NCI-H345 treated with DMSO at 0.1 percent for 48 hours (cell line): ENCODE results near the gene HLA-DMA.

Experiments used
- DNase-seq: peaks from one replicate; lab custom pipeline; 2025; ENCODE audit not compliant: unreplicated experiment; lab: John Stamatoyannopoulos, UW

HLA-DMA gene

DNA sequence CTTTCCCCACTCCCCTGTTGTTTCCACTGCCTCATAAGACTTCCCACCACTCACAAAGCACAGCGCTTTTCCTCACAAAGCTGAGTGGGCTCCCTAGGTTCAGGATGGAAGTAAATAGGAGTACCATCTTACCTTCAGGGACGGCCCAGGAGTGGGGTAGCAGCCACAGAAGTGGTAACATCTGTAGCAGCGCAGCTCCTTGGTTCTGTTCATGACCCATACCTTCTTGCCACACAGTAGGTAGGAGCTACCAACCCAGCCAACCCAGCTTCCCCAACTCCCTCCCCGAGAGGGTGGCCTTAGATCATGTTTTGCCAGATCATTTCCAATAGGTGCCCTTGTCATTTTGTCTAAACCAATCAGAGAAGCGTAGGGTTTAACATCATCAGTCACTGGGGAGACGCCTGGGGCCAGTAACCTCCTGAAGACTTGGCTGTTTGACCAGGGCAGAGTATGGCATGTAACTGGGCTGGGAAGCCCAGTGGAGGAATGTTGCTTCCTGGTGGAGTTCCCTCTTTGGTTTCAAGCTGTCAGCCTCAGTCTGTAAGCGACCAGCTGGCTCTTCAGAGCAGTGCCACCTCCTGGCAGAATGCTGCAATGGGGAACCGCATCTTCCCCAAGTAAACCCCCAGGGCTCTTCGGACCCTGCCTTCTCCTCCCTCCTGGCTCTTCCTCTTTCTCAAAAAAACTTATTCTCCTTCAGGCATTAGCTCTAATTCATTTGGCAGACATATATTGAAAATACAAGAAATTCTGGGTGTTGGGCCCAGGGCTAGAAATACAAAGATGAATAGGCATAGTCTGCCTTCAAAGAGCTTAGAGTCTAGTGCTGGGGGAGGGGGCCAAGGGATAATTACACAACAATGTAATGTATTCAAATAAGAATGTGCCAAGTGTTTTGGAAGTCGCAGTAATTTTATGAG lies at the start of gene HLA-DMA:
Gene HLA-DMA, minus strand, starts transcription at position 281 of the 923 bp plus-strand sequence. Its CDS starts 61 bp downstream, at position 220.
- no peak for DNase-seq

DNA sequence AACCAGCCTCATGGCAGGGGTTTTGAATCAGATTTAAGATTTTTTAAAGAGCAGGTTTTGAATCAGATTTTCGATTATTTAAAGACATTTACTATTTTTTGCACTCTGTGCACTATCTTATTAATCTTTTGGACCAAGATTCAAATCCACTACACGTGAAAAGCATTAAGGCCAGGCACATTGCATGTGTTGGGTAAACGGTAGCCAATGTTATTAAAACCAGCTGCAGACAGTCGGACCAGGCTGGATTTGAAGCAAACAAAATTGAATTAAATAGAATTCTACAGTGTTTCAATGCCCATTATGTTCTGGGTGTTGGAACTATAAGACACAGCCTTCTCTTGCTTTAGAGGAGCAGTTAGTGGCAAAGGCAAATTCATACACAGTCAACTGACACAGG lies 48.8 kb upstream of the HLA-DMA start:
- DNase-seq = no peak

DNA sequence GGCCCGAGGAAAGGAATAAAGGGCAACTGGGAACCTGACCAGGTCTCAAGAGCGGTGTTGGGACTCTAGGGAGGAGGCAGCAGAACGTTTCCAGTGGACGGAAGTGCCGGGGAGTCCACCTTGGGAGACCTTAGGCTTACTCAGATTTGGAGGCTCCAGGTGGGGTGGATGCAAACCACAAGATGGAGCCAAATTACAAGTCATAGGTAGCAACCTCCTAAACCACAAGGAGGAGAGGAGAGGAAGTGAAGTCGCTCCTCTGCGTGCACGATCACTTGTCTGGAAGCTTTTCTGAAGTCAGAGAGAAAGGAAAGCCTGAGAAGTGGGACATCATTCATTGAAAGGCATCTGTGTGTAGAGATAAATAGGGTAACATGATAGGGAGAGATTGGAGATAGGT lies 47.2 kb upstream of the HLA-DMA start:
- DNase-seq = no peak

DNA sequence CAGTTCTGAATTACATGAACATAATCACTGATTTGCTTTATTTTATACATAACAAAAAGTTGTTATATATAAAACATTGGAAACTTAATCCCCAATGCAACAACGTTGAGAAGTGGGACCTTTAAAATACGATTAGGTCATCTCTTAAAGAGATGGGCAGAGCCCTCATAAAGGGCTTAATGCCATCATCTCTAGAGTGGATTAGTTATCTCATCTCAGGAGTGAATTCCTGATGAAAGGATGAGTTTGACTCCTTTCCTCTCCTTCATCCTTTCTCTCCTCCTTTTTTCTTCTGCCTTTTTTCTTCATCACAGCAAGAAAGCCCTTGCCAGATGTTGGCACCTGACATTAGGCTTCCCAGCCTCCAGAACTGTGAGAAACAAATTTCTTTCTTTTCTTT lies 42.6 kb upstream of the HLA-DMA start:
- no peak for DNase-seq

DNA sequence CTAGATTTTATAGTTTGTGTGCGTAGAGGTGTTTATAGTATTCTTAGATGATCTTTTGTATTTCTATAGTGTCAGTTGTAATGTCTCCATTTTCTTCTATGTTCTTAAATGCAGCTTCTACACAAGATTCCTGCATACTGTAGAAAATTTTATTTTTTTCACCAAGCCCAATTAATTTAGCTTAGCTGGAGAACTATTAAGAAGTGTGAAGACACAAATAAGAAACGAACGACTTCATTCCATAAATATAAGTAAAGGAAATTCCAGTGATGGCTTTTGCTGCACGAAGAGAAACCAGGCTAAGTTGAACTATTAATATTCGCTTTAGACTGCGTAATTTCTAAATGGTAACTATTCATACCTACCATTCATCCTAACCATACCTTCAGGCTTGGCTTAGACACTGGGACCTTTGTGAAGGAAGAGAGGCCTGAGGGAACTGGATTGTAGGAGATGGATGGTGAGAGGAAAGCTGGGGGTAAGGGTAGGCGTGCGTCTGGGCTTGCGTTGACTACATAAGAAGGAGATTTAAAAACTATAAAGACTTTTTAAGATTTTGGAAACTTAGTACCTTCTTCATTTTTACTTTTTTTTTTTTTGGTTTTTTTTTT lies 40.6 kb upstream of the HLA-DMA start:
- no peak for DNase-seq

DNA sequence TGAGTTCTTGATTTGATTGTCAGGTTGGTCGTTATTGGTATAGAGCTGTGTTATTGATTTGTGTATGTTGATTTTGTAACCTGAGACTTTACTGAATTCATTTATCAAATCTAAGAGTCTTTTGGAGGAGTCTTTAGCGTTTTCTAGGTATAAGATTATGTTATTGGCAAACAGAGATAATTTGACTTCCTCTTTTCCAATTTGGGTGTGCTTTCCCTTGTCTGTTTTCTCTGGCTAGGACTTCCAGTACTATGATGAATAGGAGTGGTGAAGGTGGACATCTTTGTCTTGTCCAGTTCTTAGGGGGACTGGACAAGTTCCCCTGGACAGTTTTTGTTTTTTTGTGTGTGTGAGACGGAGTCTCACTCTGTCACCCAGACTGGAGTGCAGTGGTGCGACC lies 39.1 kb upstream of the HLA-DMA start:
- no peak for DNase-seq

DNA sequence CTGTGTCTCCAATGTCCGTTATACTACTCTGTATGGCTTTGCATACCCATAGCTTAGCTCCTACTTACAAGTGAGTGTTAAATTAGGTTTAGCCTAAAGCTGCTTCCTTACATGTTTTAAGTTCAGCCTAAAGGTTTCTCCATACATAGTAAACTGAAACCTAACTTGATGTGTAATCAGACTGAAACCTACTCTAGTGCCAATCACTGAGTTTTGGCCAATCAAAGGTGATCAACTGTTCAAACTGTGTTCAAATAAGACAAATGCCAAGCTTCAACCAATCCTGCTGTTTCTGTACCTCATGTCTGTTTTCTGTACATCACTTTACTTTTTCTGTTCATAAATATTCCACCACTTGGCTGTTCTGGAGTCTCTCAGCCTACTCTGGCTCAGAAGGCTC lies 36.5 kb upstream of the HLA-DMA start:
- no peak for DNase-seq

DNA sequence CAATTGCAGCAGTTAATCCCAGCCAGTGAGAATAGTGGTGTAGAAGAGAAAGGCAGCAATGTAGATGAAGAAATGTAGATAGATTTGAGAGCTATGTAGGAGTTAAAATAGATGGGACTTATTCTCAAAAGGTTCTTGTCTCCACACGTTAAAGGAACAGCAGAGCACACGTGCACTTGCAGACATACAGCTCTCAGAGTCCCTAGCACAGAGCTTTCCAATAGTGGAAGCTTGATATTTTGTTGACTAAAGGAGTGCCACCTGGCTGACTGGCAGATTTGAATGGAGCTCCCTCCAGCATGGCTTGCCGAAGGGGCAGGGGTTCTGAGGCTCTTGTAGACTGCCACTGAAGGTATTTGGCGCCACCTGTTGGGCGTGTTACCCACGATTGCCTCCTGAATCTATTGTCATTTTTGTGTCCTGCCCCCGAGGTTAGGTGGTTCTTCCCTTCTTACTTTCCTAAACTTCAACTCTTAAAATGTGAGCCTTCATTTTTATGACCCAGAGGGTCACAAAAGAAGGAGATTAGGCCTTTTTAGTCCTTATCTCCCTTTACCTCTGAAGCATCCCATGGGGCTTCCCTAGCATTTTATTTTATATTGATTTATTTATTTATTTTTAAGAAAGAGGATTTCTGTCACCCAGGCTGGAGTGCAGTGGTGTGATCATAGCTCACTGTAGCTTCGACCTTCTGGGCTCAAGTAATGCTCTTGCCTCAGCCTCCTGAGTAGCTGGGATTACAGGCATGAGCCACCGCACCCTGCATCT lies 31.9 kb upstream of the HLA-DMA start:
- DNase-seq = peak; percentile 89

DNA sequence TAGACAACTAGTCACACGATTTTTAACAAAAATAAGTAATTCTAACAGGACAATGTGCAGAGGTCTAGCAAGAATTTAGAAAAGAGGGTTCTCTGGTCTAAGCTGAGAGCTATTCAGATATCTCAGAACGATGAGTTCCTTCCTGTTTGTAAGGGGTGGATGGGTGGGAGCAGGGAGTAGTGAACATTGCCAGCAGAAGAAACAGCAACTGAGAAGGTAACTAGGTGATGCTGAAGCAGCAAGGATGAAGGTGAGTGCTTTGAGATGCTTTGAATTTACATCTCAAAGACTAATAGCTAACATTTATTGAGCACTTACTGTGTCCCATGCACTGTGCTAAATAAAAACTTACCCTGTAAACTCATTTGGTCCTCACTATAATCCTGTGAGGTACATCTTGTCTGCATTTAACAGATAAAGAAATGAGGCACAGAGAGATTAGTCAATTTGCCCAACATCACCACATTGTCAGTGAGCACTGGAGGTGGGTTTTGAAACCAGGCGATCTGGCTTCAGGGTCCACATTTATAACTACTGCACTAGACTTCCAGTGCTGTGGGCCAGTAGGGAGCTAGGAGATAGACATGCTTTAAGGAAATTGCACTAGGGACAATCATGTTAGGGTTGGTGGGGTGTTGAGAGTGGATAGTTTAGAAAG lies 31.2 kb upstream of the HLA-DMA start:
- no peak for DNase-seq

DNA sequence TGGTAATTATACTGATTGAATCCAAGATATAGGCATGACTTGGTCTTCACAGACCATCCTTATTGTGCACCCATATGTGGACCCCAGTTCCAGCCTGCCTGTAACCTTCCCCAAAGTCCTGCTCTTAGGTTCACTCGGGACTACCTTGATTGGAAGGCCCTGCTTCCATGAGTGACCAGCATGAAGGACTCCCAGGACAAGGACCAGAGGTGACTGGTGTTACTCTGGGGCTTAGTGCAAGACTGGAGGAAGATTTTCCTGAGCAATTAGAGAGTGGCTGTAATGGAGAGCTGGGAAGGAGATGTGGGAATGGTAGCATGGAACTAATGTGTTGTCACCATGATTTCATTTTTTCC lies 30.6 kb upstream of the HLA-DMA start:
- no peak for DNase-seq

DNA sequence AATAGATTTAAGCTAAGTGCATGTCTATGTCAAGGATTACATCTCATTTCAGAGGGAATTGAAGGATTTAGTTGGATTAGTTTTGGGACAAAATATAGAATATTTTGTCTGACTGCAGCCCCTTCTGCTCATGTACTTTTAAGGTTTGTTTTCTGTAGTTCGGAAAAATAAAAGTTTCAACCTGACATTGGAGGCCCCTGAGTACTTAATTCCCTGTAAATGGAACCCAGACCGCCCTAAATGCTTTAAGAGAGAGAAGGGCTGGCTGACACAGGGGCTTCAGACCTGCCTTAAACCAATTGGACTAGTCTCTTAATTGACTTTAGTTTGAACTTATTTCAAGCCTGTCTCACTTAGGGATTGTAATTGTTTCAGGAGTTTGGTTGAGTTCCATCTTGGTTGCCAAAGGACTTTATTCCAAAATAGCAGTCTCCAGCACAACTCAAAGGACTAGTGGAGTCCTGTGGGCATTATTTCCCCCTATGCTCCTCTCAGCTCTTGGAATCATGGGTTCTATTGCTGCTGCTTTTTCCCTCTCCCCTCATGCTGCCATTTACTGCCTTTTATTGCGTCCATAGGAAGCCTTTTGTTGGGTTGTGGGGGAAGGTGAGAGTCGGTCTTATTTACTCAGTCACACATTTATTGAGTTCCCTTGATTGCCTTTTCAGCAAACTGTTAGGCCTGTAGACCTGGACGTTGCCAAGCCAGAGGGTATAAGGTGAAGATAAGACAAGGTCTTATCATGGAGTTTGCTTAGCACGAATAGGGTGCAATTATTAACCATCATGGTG lies 30.0 kb upstream of the HLA-DMA start:
- no peak for DNase-seq

DNA sequence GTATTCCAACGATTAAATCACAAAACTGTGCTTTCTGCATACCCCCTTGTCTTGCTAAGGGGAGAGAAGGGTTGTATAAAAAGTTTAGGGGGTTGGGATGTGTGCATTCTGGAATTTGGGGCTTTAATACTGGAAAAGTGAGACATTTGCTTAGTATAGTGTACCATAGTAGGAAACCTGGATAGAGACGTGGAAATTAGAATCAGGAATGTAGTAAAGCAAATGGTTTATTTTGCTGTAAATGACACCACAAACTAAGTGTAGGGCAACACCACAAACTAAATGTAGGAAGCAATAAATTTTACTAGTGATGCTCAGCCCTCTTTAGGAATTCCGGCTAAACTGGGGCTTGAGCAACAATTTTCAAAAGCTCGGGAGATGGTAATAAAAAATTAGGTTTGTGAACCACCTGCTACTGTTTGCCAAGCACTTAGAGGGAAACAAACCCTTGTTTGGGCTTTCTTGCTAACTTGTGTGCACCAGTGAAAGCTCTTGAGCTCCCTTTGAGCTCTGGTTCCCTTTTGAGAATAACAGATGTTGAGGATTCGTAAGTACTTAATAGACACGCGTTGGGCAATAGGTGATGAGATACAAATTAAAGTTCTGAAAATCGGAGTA lies 29.3 kb upstream of the HLA-DMA start:
- peak; percentile 71 for DNase-seq

DNA sequence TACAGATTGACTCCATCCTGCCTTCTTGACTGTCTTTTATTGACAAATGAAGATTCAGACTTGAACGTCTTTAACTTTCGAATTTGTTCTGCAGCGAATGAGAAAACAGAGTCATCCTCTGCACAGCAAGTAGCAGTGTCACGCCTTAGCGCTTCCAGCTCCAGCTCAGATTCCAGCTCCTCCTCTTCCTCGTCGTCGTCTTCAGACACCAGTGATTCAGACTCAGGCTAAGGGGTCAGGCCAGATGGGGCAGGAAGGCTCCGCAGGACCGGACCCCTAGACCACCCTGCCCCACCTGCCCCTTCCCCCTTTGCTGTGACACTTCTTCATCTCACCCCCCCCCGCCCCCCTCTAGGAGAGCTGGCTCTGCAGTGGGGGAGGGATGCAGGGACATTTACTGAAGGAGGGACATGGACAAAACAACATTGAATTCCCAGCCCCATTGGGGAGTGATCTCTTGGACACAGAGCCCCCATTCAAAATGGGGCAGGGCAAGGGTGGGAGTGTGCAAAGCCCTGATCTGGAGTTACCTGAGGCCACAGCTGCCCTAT lies 27.7 kb upstream of the HLA-DMA start:
- no peak for DNase-seq

DNA sequence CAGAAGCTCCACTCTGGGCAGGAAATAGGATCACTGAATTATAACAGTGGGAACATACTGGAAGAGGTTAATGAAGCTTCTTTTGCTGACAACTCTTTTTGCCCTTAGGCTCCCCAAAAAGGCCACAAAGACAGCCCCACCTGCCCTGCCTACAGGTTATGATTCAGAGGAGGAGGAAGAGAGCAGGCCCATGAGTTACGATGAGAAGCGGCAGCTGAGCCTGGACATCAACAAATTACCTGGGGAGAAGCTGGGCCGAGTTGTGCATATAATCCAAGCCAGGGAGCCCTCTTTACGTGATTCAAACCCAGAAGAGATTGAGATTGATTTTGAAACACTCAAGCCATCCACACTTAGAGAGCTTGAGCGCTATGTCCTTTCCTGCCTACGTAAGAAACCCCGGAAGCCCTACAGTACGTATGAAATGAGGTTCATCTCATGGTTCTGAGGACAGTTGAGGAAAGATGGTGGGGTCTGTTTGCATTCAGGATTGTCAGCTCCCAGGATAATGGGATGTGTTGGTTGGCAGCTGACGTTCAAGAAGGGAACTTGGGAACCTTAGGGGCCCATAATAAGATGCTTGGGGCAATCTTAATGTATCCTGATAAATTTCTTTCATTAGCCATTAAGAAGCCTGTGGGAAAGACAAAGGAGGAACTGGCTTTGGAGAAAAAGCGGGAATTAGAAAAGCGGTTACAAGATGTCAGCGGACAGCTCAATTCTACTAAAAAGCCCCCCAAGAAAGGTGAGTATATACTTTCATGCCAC lies 27.0 kb upstream of the HLA-DMA start:
- no peak for DNase-seq

DNA sequence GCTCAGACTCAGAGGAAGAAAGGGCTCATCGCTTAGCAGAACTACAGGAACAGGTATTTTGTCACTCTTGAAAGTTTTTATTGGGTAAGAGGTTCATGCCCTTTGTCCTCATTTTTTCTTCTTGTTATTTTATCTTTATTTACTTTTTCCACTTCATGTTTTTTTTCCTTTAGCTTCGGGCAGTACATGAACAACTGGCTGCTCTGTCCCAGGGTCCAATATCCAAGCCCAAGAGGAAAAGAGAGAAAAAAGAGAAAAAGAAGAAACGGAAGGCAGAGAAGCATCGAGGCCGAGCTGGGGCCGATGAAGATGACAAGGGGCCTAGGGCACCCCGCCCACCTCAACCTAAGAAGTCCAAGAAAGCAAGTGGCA lies 25.0 kb upstream of the HLA-DMA start:
- DNase-seq = no peak

DNA sequence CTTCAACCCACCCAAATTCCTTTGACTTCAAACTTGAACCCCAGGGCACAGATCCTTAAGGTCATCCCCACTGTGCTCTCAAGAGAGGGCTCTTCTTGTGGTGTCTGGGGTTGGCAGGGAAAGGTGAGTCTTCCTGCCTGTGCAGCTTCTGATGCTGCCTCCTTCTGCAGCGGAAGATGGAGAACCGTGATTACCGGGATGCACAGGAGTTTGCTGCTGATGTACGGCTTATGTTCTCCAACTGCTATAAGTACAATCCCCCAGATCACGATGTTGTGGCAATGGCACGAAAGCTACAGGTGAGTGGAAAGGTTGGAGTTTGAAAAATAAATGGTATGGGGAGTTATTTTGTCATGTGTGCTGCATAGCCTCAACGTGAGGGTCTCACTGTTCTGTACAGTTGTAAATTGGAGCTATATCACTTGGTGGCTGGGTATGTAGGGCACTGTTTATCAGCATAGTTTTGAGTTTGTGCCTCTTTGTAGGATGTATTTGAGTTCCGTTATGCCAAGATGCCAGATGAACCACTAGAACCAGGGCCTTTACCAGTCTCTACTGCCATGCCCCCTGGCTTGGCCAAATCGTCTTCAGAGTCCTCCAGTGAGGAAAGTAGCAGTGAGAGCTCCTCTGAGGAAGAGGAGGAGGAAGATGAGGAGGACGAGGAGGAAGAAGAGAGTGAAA lies 24.5 kb upstream of the HLA-DMA start:
- DNase-seq = no peak

DNA sequence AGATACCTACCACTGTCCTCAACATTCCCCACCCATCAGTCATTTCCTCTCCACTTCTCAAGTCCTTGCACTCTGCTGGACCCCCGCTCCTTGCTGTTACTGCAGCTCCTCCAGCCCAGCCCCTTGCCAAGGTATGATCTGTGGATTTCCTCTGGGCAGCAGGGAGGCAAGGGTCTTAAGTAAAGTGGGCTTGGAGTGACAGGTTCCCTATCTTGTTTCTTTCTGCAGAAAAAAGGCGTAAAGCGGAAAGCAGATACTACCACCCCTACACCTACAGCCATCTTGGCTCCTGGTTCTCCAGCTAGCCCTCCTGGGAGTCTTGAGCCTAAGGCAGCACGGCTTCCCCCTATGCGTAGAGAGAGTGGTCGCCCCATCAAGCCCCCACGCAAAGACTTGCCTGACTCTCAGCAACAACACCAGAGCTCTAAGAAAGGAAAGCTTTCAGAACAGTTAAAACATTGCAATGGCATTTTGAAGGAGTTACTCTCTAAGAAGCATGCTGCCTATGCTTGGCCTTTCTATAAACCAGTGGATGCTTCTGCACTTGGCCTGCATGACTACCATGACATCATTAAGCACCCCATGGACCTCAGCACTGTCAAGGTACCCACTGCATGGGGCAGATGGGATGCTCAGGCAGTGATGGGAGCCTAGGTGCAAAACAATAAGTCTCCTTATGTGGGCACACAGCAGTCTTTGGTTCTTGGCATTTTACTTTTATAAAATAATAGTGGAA lies 23.6 kb upstream of the HLA-DMA start:
- DNase-seq = no peak

DNA sequence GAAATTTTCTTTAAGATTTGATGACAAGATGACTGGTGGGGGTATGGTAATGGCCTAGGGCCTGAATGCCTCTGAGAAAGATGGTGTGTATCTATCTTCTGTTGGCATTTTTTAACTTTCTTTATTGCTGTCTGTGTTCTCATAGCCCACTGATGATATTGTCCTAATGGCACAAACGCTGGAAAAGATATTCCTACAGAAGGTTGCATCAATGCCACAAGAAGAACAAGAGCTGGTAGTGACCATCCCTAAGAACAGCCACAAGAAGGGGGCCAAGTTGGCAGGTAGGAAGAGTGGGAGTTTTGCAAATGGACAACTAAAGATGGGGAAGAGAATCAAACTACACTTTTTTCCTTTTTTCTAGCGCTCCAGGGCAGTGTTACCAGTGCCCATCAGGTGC lies 23.0 kb upstream of the HLA-DMA start:
- no peak for DNase-seq
